ENCODE data around the gene IDUA.

The IDUA gene

GRCh38 chr4:949656-950055 is 37.2 kb upstream of the IDUA start:
- 95% methylated on average over 18 of the region's 20 CpGs for WGBS
- Histone ChIP-seq H3K27ac (ENCODE audit: low read length, poor library complexity, severe bottlenecking) (no peak overlapping the region), H2BK15ac (ENCODE audit: low read depth, poor library complexity, severe bottlenecking) (no peak overlapping the region), H3K9ac (ENCODE audit: low read length) (no peak overlapping the region), H3K9me3 (ENCODE audit: control insufficient read depth, low read length) (no peaks in the 10 kb centered on the region), H3K4me3 (ENCODE audit: insufficient read depth in 1 of 2, low read depth in 1 of 2, low read length in 2 of 2) (no peak overlapping the region), H3K18ac (ENCODE audit: low read depth in 1 of 2, low read length in 2 of 2) (no peak overlapping the region), H2AK5ac (ENCODE audit: low read length, severe bottlenecking) (no peak overlapping the region), H3K4me1 (ENCODE audit: control insufficient read depth, insufficient read depth, low read depth, low read length) (peaks cover 22% of the 10 kb centered on the region), H3K36me3 (ENCODE audit: control insufficient read depth in 1 of 2, insufficient read depth in 2 of 2, low read depth in 1 of 2, low read length in 2 of 2) (peaks cover 12 to 41% of the 10 kb centered on the region in 2 experiments), H2BK12ac (ENCODE audit: low read length in 2 of 2) (no peak overlapping the region), H3K14ac (ENCODE audit: low read length in 2 of 2) (no peak overlapping the region), H3K4me2 (ENCODE audit: low read length, poor library complexity, severe bottlenecking) (no peak overlapping the region), H3K4ac (ENCODE audit: low read depth in 1 of 2, low read length in 2 of 2) (no peak overlapping the region), H3K27me3 (ENCODE audit: control insufficient read depth in 1 of 2, insufficient read depth in 1 of 2, low read length in 2 of 2) (peaks cover 0 to 4% of the 10 kb centered on the region in 2 experiments), H3K79me1 (replicated peaks; ENCODE audit: low read length, poor library complexity, severe bottlenecking) (peaks cover 26% of the 10 kb centered on the region), H2AFZ (ENCODE audit: low read depth, low read length) (no peak overlapping the region), H2BK5ac (ENCODE audit: low read depth, low read length, poor library complexity, severe bottlenecking) (no peak overlapping the region), H2BK120ac (ENCODE audit: low read depth, low read length) (no peak overlapping the region), H4K91ac (ENCODE audit: low read length) (no peak overlapping the region), H3K23ac (ENCODE audit: low read length in 2 of 2) (no peak overlapping the region), H4K8ac (ENCODE audit: low read length) (no peak overlapping the region)
- no peak for DNase-seq

- no peak overlapping the region for H2AFZ ChIP-seq (ENCODE audit: low read depth, low read length)
- peaks cover 0 to 4% of the 10 kb centered on the region in 2 experiments for H3K27me3 ChIP-seq (ENCODE audit: control insufficient read depth in 1 of 2, insufficient read depth in 1 of 2, low read length in 2 of 2)
- no peak overlapping the region for H2AK5ac ChIP-seq (ENCODE audit: low read length, severe bottlenecking)
- no peak overlapping the region for H3K4ac ChIP-seq (ENCODE audit: low read depth in 1 of 2, low read length in 2 of 2)
- no peak overlapping the region for H4K91ac ChIP-seq (ENCODE audit: low read length)
- DNase-seq, result no peak
- H3K27ac ChIP-seq (ENCODE audit: low read length, poor library complexity, severe bottlenecking), result no peak overlapping the region
- no peak overlapping the region for H3K4me2 ChIP-seq (ENCODE audit: low read length, poor library complexity, severe bottlenecking)
- no peak overlapping the region for H2BK120ac ChIP-seq (ENCODE audit: low read depth, low read length)
- H3K36me3 ChIP-seq (ENCODE audit: control insufficient read depth in 1 of 2, insufficient read depth in 2 of 2, low read depth in 1 of 2, low read length in 2 of 2), result peaks cover 14 to 46% of the 10 kb centered on the region in 2 experiments
- no peak overlapping the region for H3K14ac ChIP-seq (ENCODE audit: low read length in 2 of 2)
- H3K4me3 ChIP-seq (ENCODE audit: insufficient read depth in 1 of 2, low read depth in 1 of 2, low read length in 2 of 2), result no peak overlapping the region
- H4K8ac ChIP-seq (ENCODE audit: low read length), result no peak overlapping the region
- H3K4me1 ChIP-seq (ENCODE audit: control insufficient read depth, insufficient read depth, low read depth, low read length), result peaks cover 16% of the 10 kb centered on the region
- H3K9ac ChIP-seq (ENCODE audit: low read length), result no peak overlapping the region
- H3K79me1 ChIP-seq (replicated peaks; ENCODE audit: low read length, poor library complexity, severe bottlenecking), result peaks cover 26% of the 10 kb centered on the region
- H3K23ac ChIP-seq (ENCODE audit: low read length in 2 of 2), result no peak overlapping the region
- no peak overlapping the region for H2BK12ac ChIP-seq (ENCODE audit: low read length in 2 of 2)
- WGBS, result 93% methylated on average over 30 of the region's 30 CpGs
- H3K18ac ChIP-seq (ENCODE audit: low read depth in 1 of 2, low read length in 2 of 2), result no peak overlapping the region
- H2BK5ac ChIP-seq (ENCODE audit: low read depth, low read length, poor library complexity, severe bottlenecking), result no peak overlapping the region
- no peaks in the 10 kb centered on the region for H3K9me3 ChIP-seq (ENCODE audit: control insufficient read depth, low read length)
- no peak overlapping the region for H2BK15ac ChIP-seq (ENCODE audit: low read depth, poor library complexity, severe bottlenecking)
These were observed 36.5 kb upstream of the IDUA start for GRCh38 chr4:950136-951020.

- Histone ChIP-seq H3K23ac (ENCODE audit: low read length in 2 of 2) (no peak overlapping the region), H3K4me2 (ENCODE audit: low read length, poor library complexity, severe bottlenecking) (no peak overlapping the region), H2BK5ac (ENCODE audit: low read depth, low read length, poor library complexity, severe bottlenecking) (no peak overlapping the region), H4K8ac (ENCODE audit: low read length) (no peak overlapping the region), H4K91ac (ENCODE audit: low read length) (no peak overlapping the region), H3K4ac (ENCODE audit: low read depth in 1 of 2, low read length in 2 of 2) (no peak overlapping the region), H3K18ac (ENCODE audit: low read depth in 1 of 2, low read length in 2 of 2) (no peak overlapping the region), H3K79me1 (replicated peaks; ENCODE audit: low read length, poor library complexity, severe bottlenecking) (peaks cover 20% of the 10 kb centered on the region), H2BK15ac (ENCODE audit: low read depth, poor library complexity, severe bottlenecking) (no peak overlapping the region), H3K9ac (ENCODE audit: low read length) (no peak overlapping the region), H2AK5ac (ENCODE audit: low read length, severe bottlenecking) (no peak overlapping the region), H3K4me1 (ENCODE audit: control insufficient read depth, insufficient read depth, low read depth, low read length) (peaks cover 8% of the 10 kb centered on the region), H2BK120ac (ENCODE audit: low read depth, low read length) (no peak overlapping the region), H3K4me3 (ENCODE audit: insufficient read depth in 1 of 2, low read depth in 1 of 2, low read length in 2 of 2) (no peak overlapping the region), H3K27ac (ENCODE audit: low read length, poor library complexity, severe bottlenecking) (no peak overlapping the region), H2BK12ac (ENCODE audit: low read length in 2 of 2) (no peak overlapping the region), H3K27me3 (ENCODE audit: control insufficient read depth in 1 of 2, insufficient read depth in 1 of 2, low read length in 2 of 2) (no peaks in the 10 kb centered on the region), H3K36me3 (ENCODE audit: control insufficient read depth in 1 of 2, insufficient read depth in 2 of 2, low read depth in 1 of 2, low read length in 2 of 2) (peaks cover 18 to 54% of the 10 kb centered on the region in 2 experiments), H3K9me3 (ENCODE audit: control insufficient read depth, low read length) (no peaks in the 10 kb centered on the region), H3K14ac (ENCODE audit: low read length in 2 of 2) (no peak overlapping the region), H2AFZ (ENCODE audit: low read depth, low read length) (no peak overlapping the region)
- DNase-seq, result no peak
- 54% methylated on average over 3 of the region's 7 CpGs for WGBS
These were observed 35.7 kb upstream of the IDUA start for GRCh38 chr4:951186-951585.

GRCh38 chr4:951594-952468 is 35.0 kb upstream of the IDUA start:
- H3K27ac ChIP-seq (ENCODE audit: low read length, poor library complexity, severe bottlenecking), result no peak overlapping the region
- WGBS, result 94% methylated on average over 23 of the region's 23 CpGs
- H3K4me1 ChIP-seq (ENCODE audit: control insufficient read depth, insufficient read depth, low read depth, low read length), result peaks cover 7% of the 10 kb centered on the region
- no peak overlapping the region for H3K4me2 ChIP-seq (ENCODE audit: low read length, poor library complexity, severe bottlenecking)
- H3K23ac ChIP-seq (ENCODE audit: low read length in 2 of 2), result no peak overlapping the region
- H2AK5ac ChIP-seq (ENCODE audit: low read length, severe bottlenecking), result no peak overlapping the region
- no peak overlapping the region for H2BK5ac ChIP-seq (ENCODE audit: low read depth, low read length, poor library complexity, severe bottlenecking)
- H2BK120ac ChIP-seq (ENCODE audit: low read depth, low read length), result no peak overlapping the region
- H3K79me1 ChIP-seq (replicated peaks; ENCODE audit: low read length, poor library complexity, severe bottlenecking), result peaks cover 14% of the 10 kb centered on the region
- no peak overlapping the region for H2AFZ ChIP-seq (ENCODE audit: low read depth, low read length)
- no peak for DNase-seq
- H4K91ac ChIP-seq (ENCODE audit: low read length), result no peak overlapping the region
- H3K4ac ChIP-seq (ENCODE audit: low read depth in 1 of 2, low read length in 2 of 2), result no peak overlapping the region
- peaks cover 18 to 53% of the 10 kb centered on the region in 2 experiments for H3K36me3 ChIP-seq (ENCODE audit: control insufficient read depth in 1 of 2, insufficient read depth in 2 of 2, low read depth in 1 of 2, low read length in 2 of 2)
- no peaks in the 10 kb centered on the region for H3K27me3 ChIP-seq (ENCODE audit: control insufficient read depth in 1 of 2, insufficient read depth in 1 of 2, low read length in 2 of 2)
- H4K8ac ChIP-seq (ENCODE audit: low read length), result no peak overlapping the region
- H2BK12ac ChIP-seq (ENCODE audit: low read length in 2 of 2), result no peak overlapping the region
- H3K9ac ChIP-seq (ENCODE audit: low read length), result no peak overlapping the region
- H2BK15ac ChIP-seq (ENCODE audit: low read depth, poor library complexity, severe bottlenecking), result no peak overlapping the region
- no peaks in the 10 kb centered on the region for H3K9me3 ChIP-seq (ENCODE audit: control insufficient read depth, low read length)
- H3K4me3 ChIP-seq (ENCODE audit: insufficient read depth in 1 of 2, low read depth in 1 of 2, low read length in 2 of 2), result no peak overlapping the region
- no peak overlapping the region for H3K14ac ChIP-seq (ENCODE audit: low read length in 2 of 2)
- no peak overlapping the region for H3K18ac ChIP-seq (ENCODE audit: low read depth in 1 of 2, low read length in 2 of 2)

Data from mesenchymal stem cell (in vitro differentiated cells and primary cell).